HEK293 (cell line): ENCODE results near the gene STX18.

ENCODE experiments used
- CTCF ChIA-PET: fragments of 350-600 bp; formaldehyde crosslinking; extraction: SDS; loops from one replicate; lab custom pipeline; 2021; ENCODE audit warnings: antibody characterized with exemption; lab: Yijun Ruan, JAX
- POLR2A ChIA-PET: fragments of 300-600 bp; formaldehyde crosslinking; extraction: SDS; loops from one replicate; lab custom pipeline; 2020; ENCODE audit warnings: antibody characterized with exemption, inconsistent platforms; lab: Yijun Ruan, JAX
- H3K27ac ChIP-seq: fragments of 200-500 bp; sonication (Bioruptor generic); 2 replicates; pipeline ENCODE4 v1.5.1; 2014; ENCODE audit warnings: low read depth, low read length, control low read depth, inconsistent platforms; ENCODE audit errors: extremely low read depth
- H3K36me3 ChIP-seq, 2 experiments: fragments of 200-500 bp in 1 of 2; sonication (Bioruptor generic) in 1 of 2; 1 replicate in 1 of 2; 2 replicates in 1 of 2; pipeline ENCODE4 v1.5.1; 2014 to 2017; ENCODE audit warnings: inconsistent platforms in 2 of 2, low read length in 2 of 2; ENCODE audit not compliant: control insufficient read depth in 2 of 2, insufficient read depth in 1 of 2
- H3K4me1 ChIP-seq: fragments of 200-500 bp; sonication (Bioruptor generic); 2 replicates; pipeline ENCODE4 v1.5.1; 2014; ENCODE audit warnings: mild to moderate bottlenecking, low read length, inconsistent platforms; ENCODE audit not compliant: control insufficient read depth, insufficient read depth
- H3K4me3 ChIP-seq: 2 replicates; pipeline ENCODE4 v1.5.1; 2011; ENCODE audit warnings: low read depth, mild to moderate bottlenecking, control low read depth, low read length, moderate library complexity
- H3K9me3 ChIP-seq: fragments of 200-500 bp; sonication (Bioruptor generic); 2 replicates; pipeline ENCODE4 v1.5.1; 2014; ENCODE audit warnings: low read depth, low read length, inconsistent platforms; ENCODE audit not compliant: control insufficient read depth, insufficient read depth
- CTCF ChIP-seq: fragments of 450-650 bp; formaldehyde crosslinking; IDR thresholded peaks from 2 replicates; pipeline ENCODE4 v1.5.1; 2016; ENCODE audit warnings: missing biosample characterization, missing genetic modification characterization
- ELK4 ChIP-seq: IDR thresholded peaks from 2 replicates; pipeline ENCODE4 v1.6.1; 2011; ENCODE audit warnings: mild to moderate bottlenecking, low read depth, low read length, borderline replicate concordance
- ZBTB17 ChIP-seq: fragments of 450-650 bp; formaldehyde crosslinking; IDR thresholded peaks from 2 replicates; pipeline ENCODE4 v1.5.1; 2016; ENCODE audit warnings: missing biosample characterization, missing genetic modification characterization
- ZFHX2 ChIP-seq: fragments of 450-650 bp; formaldehyde crosslinking; conservative IDR thresholded peaks from 2 replicates; pipeline ENCODE4 v1.5.1; 2016; ENCODE audit warnings: missing biosample characterization, missing genetic modification characterization
- ZNF223 ChIP-seq: fragments of 450-650 bp; formaldehyde crosslinking; IDR thresholded peaks from 2 replicates; pipeline ENCODE4 v1.5.1; 2016; ENCODE audit warnings: missing biosample characterization, missing genetic modification characterization
- ZNF248 ChIP-seq: fragments of 450-650 bp; formaldehyde crosslinking; IDR thresholded peaks from 2 replicates; pipeline ENCODE4 v1.5.1; 2017; ENCODE audit warnings: missing biosample characterization, missing genetic modification characterization
- ZNF341 ChIP-seq: fragments of 450-650 bp; formaldehyde crosslinking; IDR thresholded peaks from 2 replicates; pipeline ENCODE4; 2016; ENCODE audit warnings: low read depth, missing biosample characterization, missing genetic modification characterization
- ZNF366 ChIP-seq: fragments of 450-650 bp; formaldehyde crosslinking; conservative IDR thresholded peaks from 2 replicates; pipeline ENCODE4 v1.5.1; 2016; ENCODE audit warnings: missing biosample characterization, missing genetic modification characterization
- ZNF426 ChIP-seq: fragments of 450-650 bp; formaldehyde crosslinking; IDR thresholded peaks from 2 replicates; pipeline ENCODE4 v1.5.1; 2017; ENCODE audit warnings: missing biosample characterization, missing genetic modification characterization, mild to moderate bottlenecking, inconsistent platforms, moderate library complexity
- ZNF433 ChIP-seq: fragments of 450-650 bp; formaldehyde crosslinking; IDR thresholded peaks from 2 replicates; pipeline ENCODE4 v1.5.1; 2016; ENCODE audit warnings: missing biosample characterization, missing genetic modification characterization, low read depth
- ZNF514 ChIP-seq: fragments of 450-650 bp; formaldehyde crosslinking; IDR thresholded peaks from 2 replicates; pipeline ENCODE4 v1.5.1; 2016; ENCODE audit warnings: missing biosample characterization, missing genetic modification characterization
- ZNF521 ChIP-seq: fragments of 450-650 bp; formaldehyde crosslinking; IDR thresholded peaks from 2 replicates; pipeline ENCODE4 v1.5.1; 2017; ENCODE audit warnings: missing biosample characterization, mild to moderate bottlenecking, missing genetic modification characterization
- ZNF561 ChIP-seq: fragments of 450-650 bp; IDR thresholded peaks from 2 replicates; pipeline ENCODE4 v1.5.1; 2018; ENCODE audit warnings: missing biosample characterization, missing genetic modification characterization, borderline replicate concordance
- ZNF623 ChIP-seq: fragments of 450-650 bp; formaldehyde crosslinking; IDR thresholded peaks from 2 replicates; pipeline ENCODE4 v1.5.1; 2016; ENCODE audit warnings: missing biosample characterization, missing genetic modification characterization
- ZNF830 ChIP-seq: fragments of 450-650 bp; IDR thresholded peaks from 2 replicates; pipeline ENCODE4 v1.5.0; 2018; ENCODE audit warnings: missing biosample characterization, missing genetic modification characterization, low read depth, mild to moderate bottlenecking, moderate library complexity
- TF ChIP-seq, protein P1 (sequence below): fragments of 450-650 bp; formaldehyde crosslinking; IDR thresholded peaks from 2 replicates; pipeline ENCODE4 v1.5.1; 2017; ENCODE audit warnings: missing biosample characterization, missing genetic modification characterization
- TF ChIP-seq, protein P2 (sequence below): fragments of 450-650 bp; IDR thresholded peaks from 2 replicates; pipeline ENCODE4 v1.5.1; 2018; ENCODE audit warnings: missing biosample characterization, missing genetic modification characterization

The STX18 gene

DNA sequence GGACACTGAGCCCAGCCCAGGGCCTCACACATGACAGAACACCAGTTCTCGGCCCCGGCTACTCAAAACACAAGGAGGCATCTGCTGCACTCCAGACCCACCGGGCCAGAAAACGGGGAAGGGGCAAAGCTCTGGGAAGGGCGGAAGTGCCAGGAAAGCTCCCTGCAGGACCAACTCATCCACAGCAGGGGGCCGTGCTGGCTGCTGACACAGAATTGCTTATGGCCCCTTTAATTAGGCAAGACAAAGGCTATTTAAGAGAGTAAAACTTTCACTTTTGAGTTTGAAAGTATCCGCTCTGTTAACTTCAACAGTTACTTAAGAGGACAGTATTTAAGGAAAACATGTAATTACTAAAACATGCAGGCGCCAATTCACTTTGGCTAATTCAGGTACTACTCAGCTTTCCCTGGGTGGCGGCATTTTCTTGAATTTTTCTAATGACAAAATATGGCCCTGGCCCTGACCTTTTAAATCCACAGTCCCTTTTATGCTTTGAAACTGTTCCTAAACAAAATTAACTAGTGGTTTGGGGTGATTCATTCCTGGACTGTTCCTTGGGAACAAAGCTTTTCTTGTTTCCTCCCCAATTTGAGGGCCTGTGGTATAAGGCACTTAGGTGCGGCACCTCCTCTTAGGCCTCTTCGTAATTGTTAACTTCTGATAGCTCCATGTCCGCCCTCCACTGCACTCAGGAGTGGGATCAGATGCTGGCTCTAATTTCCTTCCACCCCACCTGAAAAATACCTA, 114.6 kb downstream of the STX18 start:
- Histone ChIP-seq H3K36me3 (peaks cover 0 to 28% of the 10 kb centered on the region in 2 experiments; a peak in 1 of 3 replicates), H3K27ac (no peak overlapping the region), H3K4me3 (no peak overlapping the region), H3K4me1 (no peaks in the 10 kb centered on the region), H3K9me3 (no peaks in the 10 kb centered on the region)
- TF ChIP-seq ZNF433 (tag by site-specific recombination) = no peak
- peak; percentile 48 for TF ChIP-seq ZNF341
- TF ChIP-seq ZNF223 = no peak
- POLR2A ChIA-PET = no interaction called here
- CTCF ChIA-PET = interaction anchor here (0.6 to 0.7 kb wide), 2 partner anchors 9 to 168 kb away, joined by 3 read pairs; no protein-coding TSS in a partner anchor

DNA sequence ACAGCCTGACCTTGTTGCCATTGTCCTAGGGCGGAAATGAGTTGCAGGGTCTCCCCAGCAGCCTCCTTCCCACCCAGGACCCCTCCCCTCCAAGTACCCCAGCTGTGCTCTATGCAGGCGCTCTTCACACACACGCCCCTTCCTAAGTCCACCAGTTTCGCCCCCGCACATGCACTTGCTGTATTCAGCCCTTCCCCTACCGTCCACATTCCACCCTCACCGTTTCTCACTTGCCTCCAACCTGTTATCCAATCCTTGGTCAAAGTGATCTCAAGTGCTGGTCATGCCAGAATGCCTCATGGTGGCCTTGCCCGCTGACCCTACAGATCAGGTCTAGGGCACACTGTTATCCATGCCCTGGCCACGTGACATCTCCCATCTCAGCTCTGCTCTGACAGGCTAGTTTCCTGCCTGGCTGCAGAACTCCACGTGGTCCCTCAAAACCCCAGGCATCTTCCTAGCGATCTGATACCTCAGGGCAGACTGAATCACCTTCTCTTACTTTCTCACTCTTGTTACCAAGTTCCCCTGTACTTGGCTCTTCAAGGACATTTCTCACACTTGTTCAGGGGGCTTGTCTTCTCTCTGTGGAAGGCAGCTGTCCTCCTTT, 115.2 kb downstream of the STX18 start:
- TF ChIP-seq, protein P1, sequence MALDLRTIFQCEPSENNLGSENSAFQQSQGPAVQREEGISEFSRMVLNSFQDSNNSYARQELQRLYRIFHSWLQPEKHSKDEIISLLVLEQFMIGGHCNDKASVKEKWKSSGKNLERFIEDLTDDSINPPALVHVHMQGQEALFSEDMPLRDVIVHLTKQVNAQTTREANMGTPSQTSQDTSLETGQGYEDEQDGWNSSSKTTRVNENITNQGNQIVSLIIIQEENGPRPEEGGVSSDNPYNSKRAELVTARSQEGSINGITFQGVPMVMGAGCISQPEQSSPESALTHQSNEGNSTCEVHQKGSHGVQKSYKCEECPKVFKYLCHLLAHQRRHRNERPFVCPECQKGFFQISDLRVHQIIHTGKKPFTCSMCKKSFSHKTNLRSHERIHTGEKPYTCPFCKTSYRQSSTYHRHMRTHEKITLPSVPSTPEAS (tag by site-specific recombination) = no peak
- TF ChIP-seq ZFHX2 (tag by site-specific recombination) = no peak
- no peak for TF ChIP-seq CTCF (tag by site-specific recombination)
- no peak for TF ChIP-seq ZBTB17 (tag by site-specific recombination)
- TF ChIP-seq ZNF248 (tag by site-specific recombination) = no peak
- TF ChIP-seq, protein P2, sequence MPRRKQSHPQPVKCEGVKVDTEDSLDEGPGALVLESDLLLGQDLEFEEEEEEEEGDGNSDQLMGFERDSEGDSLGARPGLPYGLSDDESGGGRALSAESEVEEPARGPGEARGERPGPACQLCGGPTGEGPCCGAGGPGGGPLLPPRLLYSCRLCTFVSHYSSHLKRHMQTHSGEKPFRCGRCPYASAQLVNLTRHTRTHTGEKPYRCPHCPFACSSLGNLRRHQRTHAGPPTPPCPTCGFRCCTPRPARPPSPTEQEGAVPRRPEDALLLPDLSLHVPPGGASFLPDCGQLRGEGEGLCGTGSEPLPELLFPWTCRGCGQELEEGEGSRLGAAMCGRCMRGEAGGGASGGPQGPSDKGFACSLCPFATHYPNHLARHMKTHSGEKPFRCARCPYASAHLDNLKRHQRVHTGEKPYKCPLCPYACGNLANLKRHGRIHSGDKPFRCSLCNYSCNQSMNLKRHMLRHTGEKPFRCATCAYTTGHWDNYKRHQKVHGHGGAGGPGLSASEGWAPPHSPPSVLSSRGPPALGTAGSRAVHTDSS (tag by site-specific recombination) = no peak
- no peak for TF ChIP-seq ZNF366 (tag by site-specific recombination)
- no peak for TF ChIP-seq ELK4
- no peak for TF ChIP-seq ZNF521 (tag by site-specific recombination)
- TF ChIP-seq ZNF561 (tag by site-specific recombination) = no peak
- no peak for TF ChIP-seq ZNF623 (tag by site-specific recombination)
- no peak for TF ChIP-seq ZNF830 (tag by site-specific recombination)
- no peak for TF ChIP-seq ZNF514 (tag by site-specific recombination)
- no peak for TF ChIP-seq ZNF426 (tag by site-specific recombination)
- H3K9me3 ChIP-seq = no peaks in the 10 kb centered on the region
- H3K27ac ChIP-seq = no peak overlapping the region
- H3K4me1 ChIP-seq = no peaks in the 10 kb centered on the region
- no peak overlapping the region for H3K4me3 ChIP-seq
- ChIA-PET POLR2A (no interaction called here), CTCF (no interaction called here)
- peaks cover 0 to 29% of the 10 kb centered on the region in 2 experiments; a peak in 1 of 3 replicates for H3K36me3 ChIP-seq
